Right renal pelvis (tissue), 4 donors: ENCODE results near the gene TBL3. TPM values are rescaled to one million over a fixed set of nuclear protein-coding genes. Genes with fewer than 3 reads are reported as not detected.
A peak's percentile ranks its signal among the peaks of the same experiment; 100 is the strongest.

Source experiments
- DNase-seq, 4 donors: peaks; one replicate each; pipeline ENCODE4 v3.0.0-alpha.2; 2013; ENCODE audit warnings: low read depth in 4 of 4, low spot score in 3 of 4, missing footprints in 1 of 4
- polyA plus RNA-seq, 4 donors: library from polyadenylated mRNA; unstranded; fragments of 120-200 nt; gene quantifications; one replicate each; pipeline ENCODE4 v1.2.1, GENCODE V29; 2013; ENCODE audit not compliant: insufficient read length in 4 of 4

Gene TBL3
- polyA plus RNA-seq, 4 donors: 26.0 to 47.2 (median 35.0) TPM

GRCh38 chr16:1980770-1981087 lies 8.9 kb downstream of the TBL3 start:
- DNase-seq: no peak

- DNase-seq: no peak
Measured at GRCh38 chr16:1981398-1981836, 9.6 kb downstream of the TBL3 start, which contains the start of gene NOXO1. Gene NOXO1, minus strand, starts transcription at chr16:1981469. Its CDS starts 290 bp downstream, at chr16:1981179.

- DNase-seq: no peak
Measured at GRCh38 chr16:1982013-1982433, 10.2 kb downstream of the TBL3 start.

GRCh38 chr16:1982991-1983543 lies 11.2 kb downstream of the TBL3 start:
- DNase-seq: no peak

GRCh38 chr16:1983544-1984346 lies 11.9 kb downstream of the TBL3 start, which contains the start of gene GFER:
Gene GFER, plus strand, starts transcription at chr16:1984193. Its CDS starts 26 bp downstream, at chr16:1984219.
- DNase-seq: peak; percentile 78 to 87 (median 83)

GRCh38 chr16:1984347-1985225 lies 12.7 kb downstream of the TBL3 start:
- DNase-seq: no peak

GRCh38 chr16:1985466-1986150 lies 13.8 kb downstream of the TBL3 start:
- DNase-seq: no peak

GRCh38 chr16:1987198-1987597 lies 15.3 kb downstream of the TBL3 start:
- DNase-seq: no peak

GRCh38 chr16:1989209-1990100 lies 17.6 kb downstream of the TBL3 start, which contains the start of gene SYNGR3:
Gene SYNGR3, plus strand, starts transcription at chr16:1989970. Its CDS starts 133 bp downstream, at chr16:1990103.
- no peak for DNase-seq

GRCh38 chr16:1990101-1990350 lies 18.2 kb downstream of the TBL3 start:
- no peak for DNase-seq

GRCh38 chr16:1990351-1991134 lies 18.7 kb downstream of the TBL3 start:
- DNase-seq: no peak

GRCh38 chr16:1991135-1991551 lies 19.3 kb downstream of the TBL3 start:
- no peak for DNase-seq

GRCh38 chr16:1991588-1991947 lies 19.7 kb downstream of the TBL3 start:
- DNase-seq: no peak

- peak; percentile 75 to 81 (median 79) for DNase-seq
Measured at GRCh38 chr16:1991948-1992703, 20.3 kb downstream of the TBL3 start.

GRCh38 chr16:1992704-1993317 lies 21.0 kb downstream of the TBL3 start:
- no peak for DNase-seq

- DNase-seq: no peak
Measured at GRCh38 chr16:1993731-1994131, 21.9 kb downstream of the TBL3 start.

- DNase-seq: no peak
Measured at GRCh38 chr16:1997494-1998359, 25.9 kb downstream of the TBL3 start.
